HG02588 (cell line): ENCODE measurements around the gene GBE1.
"Not testable (repeated sequence)": the region's sequence is repeated elsewhere in the genome, so short reads cannot be mapped to it uniquely, and the experiment has no call there.

Source experiments
- ATAC-seq: cut with Tn5 transposase; IDR thresholded peaks from one replicate; pipeline ENCODE4 v1.9.1; 2021; ENCODE audit warnings: mild to moderate bottlenecking, moderate library complexity; ENCODE audit not compliant: unreplicated experiment

Gene GBE1

GRCh38 chr3:81758275-81758674 is 3.2 kb downstream of the GBE1 start:
- ATAC-seq: no peak

GRCh38 chr3:81753416-81754027 is 7.9 kb downstream of the GBE1 start:
- no peak for ATAC-seq

- no peak for ATAC-seq
These were observed 8.8 kb downstream of the GBE1 start for GRCh38 chr3:81752604-81753003.

- no peak for ATAC-seq
These were observed 12.2 kb downstream of the GBE1 start for GRCh38 chr3:81749265-81749664.

GRCh38 chr3:81747280-81747679 is 14.2 kb downstream of the GBE1 start:
- not testable (repeated sequence) for ATAC-seq

GRCh38 chr3:81744366-81744765 is 17.1 kb downstream of the GBE1 start:
- no peak for ATAC-seq

GRCh38 chr3:81743096-81744025 is 18.1 kb downstream of the GBE1 start:
- no peak for ATAC-seq

GRCh38 chr3:81742581-81742980 is 18.9 kb downstream of the GBE1 start:
- ATAC-seq: no peak

GRCh38 chr3:81741216-81741615 is 20.2 kb downstream of the GBE1 start:
- ATAC-seq: no peak

- peak; percentile 71 for ATAC-seq
These were observed 20.7 kb downstream of the GBE1 start for GRCh38 chr3:81740731-81741130.

- no peak for ATAC-seq
These were observed 26.1 kb downstream of the GBE1 start for GRCh38 chr3:81735334-81735733.

GRCh38 chr3:81734742-81735141 is 26.7 kb downstream of the GBE1 start:
- no peak for ATAC-seq

- ATAC-seq: no peak
These were observed 28.8 kb downstream of the GBE1 start for GRCh38 chr3:81732642-81733041.

- no peak for ATAC-seq
These were observed 32.5 kb downstream of the GBE1 start for GRCh38 chr3:81728766-81729544.

GRCh38 chr3:81726735-81727134 is 34.7 kb downstream of the GBE1 start:
- ATAC-seq: no peak

GRCh38 chr3:81726132-81726531 is 35.3 kb downstream of the GBE1 start:
- ATAC-seq: no peak

GRCh38 chr3:81723732-81724313 is 37.6 kb downstream of the GBE1 start:
- ATAC-seq: no peak

- no peak for ATAC-seq
These were observed 43.1 kb downstream of the GBE1 start for GRCh38 chr3:81718311-81718710.

- no peak for ATAC-seq
These were observed 44.5 kb downstream of the GBE1 start for GRCh38 chr3:81716870-81717509.

GRCh38 chr3:81713031-81713430 is 48.4 kb downstream of the GBE1 start:
- ATAC-seq: no peak

- no peak for ATAC-seq
These were observed 51.8 kb downstream of the GBE1 start for GRCh38 chr3:81709606-81710005.
